ENCODE results near the gene TSPAN18.

DNA sequence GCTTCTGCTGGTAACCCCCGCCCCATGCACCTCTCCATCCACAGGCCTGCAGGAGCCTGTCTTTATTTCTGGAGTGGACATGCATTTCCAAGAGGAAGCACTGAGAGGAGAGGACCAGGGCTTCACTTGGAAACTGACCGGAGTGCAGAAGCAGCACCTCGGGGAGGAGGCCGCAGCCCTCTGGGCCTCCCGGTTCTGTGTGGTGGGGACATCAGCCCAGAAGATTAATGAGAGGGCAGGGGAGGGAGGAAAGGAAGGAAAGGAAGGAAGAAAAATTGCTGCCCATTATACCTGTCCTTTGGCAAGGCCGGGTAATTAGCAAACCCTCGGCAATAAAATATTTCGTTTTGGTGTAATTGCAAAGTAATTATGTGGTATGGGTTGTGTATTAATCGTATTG, 126.9 kb downstream of the TSPAN18 start:
- TF ChIP-seq, protein P1, sequence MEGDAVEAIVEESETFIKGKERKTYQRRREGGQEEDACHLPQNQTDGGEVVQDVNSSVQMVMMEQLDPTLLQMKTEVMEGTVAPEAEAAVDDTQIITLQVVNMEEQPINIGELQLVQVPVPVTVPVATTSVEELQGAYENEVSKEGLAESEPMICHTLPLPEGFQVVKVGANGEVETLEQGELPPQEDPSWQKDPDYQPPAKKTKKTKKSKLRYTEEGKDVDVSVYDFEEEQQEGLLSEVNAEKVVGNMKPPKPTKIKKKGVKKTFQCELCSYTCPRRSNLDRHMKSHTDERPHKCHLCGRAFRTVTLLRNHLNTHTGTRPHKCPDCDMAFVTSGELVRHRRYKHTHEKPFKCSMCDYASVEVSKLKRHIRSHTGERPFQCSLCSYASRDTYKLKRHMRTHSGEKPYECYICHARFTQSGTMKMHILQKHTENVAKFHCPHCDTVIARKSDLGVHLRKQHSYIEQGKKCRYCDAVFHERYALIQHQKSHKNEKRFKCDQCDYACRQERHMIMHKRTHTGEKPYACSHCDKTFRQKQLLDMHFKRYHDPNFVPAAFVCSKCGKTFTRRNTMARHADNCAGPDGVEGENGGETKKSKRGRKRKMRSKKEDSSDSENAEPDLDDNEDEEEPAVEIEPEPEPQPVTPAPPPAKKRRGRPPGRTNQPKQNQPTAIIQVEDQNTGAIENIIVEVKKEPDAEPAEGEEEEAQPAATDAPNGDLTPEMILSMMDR (IDR thresholded peaks at IDR 0.05) = no peak
- no peak for TF ChIP-seq POLR2A (IDR thresholded peaks at IDR 0.05)
